ENCODE data around the gene PHKA1.
"Not testable (repeated sequence)": the region's sequence is repeated elsewhere in the genome, so short reads cannot be mapped to it uniquely, and the experiment has no call there.

PHKA1 gene

DNA sequence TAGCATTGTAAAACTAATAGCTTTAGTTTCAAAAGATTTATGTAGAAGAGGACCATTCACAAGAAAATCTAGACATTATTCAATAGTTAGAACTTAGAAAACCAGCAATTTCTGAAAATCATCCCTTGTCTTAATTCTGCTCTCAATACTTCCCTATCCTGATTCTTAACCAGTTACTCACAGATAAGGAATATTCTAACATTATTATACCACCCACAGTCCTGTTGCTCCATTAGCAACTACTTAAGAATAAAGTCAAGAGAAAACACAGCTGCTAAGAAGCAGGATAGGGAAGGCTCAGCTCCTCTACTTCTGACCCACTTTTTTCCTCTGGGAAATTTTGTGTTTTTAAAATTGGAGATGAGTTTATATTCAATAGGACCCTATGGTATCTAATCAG, 47.7 kb downstream of the PHKA1 start:
- no peak for DNase-seq (ENCODE audit: low read depth)

DNA sequence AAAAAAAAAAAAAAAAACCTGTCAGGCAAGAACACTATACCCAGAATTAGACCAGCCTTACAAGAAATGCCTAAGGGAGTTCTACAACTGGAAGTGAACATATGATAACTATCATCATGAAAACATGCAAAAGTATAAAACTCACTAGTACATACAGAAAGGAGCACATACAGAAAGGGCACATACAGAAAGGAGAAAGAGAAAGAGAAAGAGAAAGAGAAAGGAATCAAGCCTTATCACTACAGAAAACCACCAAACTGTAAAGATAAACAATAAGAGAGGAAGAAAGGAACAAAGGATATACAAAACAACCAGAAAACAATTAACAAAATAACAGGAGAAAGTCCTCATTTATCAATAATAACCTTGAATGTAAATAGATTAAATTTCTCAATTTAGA, 50.4 kb downstream of the PHKA1 start:
- DNase-seq (ENCODE audit: low read depth): no peak

DNA sequence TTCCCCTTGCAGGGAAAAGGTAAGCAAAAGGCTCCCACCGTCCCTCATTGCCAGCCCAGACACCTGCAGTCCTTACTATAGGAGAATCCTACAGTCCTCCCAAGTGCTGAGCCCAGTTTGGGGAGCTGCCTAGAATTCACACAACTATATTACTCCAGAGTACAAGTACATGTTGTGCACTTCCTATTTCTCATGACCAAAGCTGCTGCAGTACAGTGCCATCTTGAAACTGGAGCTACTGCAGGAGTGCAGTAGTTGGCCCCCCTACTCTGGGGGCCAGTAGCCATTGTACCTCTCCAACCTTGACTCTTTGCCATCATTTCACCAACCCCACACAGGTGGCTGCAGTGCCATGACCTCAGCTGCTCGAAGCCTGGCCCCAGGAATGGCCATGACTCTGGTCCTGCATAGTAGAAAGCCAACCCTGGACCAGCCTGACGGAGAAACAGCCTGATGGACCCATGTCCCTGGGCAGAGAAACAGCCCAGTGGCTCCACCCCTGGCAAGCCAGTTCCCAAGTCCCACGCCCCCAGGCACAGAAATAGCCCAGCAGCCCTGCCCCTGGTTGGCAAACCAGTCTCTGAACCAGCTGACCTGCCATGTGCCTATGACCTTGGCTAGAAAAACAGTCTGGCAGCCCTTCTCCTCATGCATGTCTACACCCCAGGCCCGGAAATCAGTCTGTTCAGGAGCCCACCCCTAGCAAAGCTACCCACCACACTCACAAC, 51.9 kb downstream of the PHKA1 start:
- DNase-seq (ENCODE audit: low read depth): no peak

DNA sequence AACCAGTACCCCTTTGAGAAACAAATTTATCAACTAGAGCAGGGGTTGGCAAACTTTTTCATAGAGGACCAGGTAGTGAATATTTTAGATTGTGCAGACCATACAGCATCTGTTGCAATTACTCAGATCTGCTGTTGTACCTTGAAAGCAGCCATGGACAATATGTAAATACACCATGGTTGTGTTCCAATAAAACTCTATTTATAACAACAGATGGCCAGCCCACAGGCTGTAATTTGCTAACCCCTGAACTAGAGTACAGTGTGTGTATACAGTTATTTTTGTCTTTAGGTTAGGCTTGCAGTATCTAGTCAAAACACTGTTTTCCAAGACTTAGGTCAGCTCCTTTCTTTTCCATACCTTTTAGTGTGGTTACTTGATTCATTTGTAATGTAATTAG, 54.4 kb downstream of the PHKA1 start:
- no peak for DNase-seq (ENCODE audit: low read depth)

DNA sequence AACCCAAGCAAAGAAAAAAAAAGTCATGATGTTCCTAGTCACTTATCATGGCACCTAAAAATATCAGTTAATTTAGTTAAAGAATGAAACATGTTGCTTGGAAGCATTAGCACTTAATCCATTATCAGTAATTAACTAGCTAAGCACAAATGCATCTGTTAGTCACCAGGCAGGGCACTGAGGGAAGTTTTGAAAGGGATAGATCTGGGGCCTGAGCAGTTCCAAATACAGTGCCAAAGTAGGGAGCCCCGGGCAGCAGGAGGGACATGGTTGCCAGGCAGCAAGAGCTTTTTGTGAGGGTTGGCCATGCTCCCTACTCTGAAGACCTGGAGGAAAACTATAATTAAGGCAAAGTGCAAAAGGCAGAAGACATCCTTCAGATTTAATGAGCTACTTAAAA, 62.0 kb downstream of the PHKA1 start:
- DNase-seq (ENCODE audit: low read depth): no peak

DNA sequence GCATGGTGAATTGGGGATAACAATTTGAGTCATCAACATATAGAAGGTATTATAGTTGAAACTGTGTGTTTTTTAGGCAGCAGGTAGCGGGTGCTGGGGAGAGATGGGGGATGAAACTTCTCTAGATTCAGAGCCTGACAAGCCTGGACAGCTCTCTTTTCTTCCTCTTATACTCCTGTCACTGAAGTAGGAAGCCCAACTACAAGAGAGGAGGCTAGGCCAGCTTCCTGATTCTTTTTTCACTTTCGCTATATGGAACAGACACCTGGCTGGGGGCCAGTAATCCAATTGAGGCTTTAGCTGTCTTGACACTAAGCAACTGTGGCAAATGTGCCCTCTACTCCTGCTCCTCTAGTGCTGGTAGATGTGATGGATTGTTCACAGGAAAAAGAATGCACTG, 69.2 kb downstream of the PHKA1 start:
- no peak for DNase-seq (ENCODE audit: low read depth)

DNA sequence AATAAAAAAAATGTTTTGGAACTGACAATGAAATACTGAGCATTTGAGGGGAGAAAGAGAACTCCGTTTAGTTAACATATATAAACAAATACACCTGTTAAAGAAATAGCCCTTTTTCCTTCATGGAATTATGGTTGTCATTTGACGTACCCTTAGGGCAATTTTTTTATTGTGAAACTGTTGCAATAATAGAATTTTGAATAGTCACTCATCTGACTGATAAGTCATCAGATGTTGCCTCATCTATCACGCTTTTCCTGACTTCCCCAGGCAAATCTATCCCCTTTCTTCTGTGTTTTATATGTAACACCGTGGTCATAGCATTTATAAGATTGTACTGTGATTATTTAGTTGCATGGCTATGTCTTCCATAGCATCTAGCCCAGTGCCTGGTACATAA, 72.5 kb downstream of the PHKA1 start:
- DNase-seq (ENCODE audit: low read depth): no peak

DNA sequence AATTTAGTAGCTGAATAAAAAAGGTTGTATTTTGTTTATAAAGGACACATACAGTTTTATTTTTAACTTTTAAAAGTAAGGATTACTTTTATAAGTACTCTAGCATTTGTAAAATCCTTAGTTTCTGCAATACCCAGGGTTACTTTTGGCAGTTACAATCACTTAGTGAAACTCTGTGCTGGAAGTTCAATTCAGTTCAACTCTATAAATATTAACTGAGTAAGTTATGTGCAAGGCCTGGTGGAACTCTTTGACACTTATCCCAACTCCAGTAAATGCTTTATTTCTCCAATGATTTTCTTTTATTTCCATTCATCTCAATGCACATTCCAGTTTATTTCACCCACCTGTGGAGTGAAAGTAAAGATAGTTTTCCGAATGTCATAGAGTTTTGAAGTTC, 78.2 kb downstream of the PHKA1 start:
- DNase-seq (ENCODE audit: low read depth): no peak

DNA sequence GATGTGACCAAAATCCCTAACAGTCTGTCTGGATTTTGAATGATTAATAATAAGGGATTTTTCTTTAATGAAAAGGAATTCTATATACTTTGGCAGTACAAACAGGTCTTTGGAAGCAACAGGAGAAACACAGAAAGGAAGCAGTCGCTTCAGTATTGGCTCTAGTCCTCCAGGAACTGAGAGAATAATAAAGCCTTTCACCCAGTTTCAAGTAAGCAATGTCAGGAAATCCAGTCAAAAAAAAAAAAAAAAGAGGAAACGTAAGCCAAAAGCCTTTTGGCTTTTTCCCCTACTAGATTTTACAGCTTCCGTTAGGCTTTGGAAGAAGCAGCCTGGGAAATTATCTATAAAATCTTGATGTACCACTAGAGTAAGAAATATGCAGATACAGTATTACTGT, 79.8 kb downstream of the PHKA1 start:
- DNase-seq (ENCODE audit: low read depth): no peak

DNA sequence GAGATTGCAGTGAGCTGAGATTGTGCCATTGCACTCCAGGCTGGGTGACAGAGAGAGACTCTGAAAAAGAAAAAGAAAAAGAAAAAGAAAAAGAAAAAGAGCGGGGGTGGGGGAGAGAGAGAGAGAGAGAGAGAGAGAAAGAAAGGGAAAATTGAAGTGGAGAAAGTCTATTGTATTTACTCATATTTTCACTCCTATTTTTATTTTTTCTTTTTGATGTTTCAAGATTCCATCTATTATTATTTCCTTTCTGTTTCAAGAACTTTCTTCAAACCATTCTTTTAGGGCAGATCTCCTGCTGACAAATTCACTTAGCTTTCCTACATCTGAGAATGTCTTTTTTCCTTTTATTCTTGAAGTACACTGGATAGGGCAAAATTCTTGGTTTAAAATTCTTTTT, 83.9 kb downstream of the PHKA1 start:
- no peak for DNase-seq (ENCODE audit: low read depth)

DNA sequence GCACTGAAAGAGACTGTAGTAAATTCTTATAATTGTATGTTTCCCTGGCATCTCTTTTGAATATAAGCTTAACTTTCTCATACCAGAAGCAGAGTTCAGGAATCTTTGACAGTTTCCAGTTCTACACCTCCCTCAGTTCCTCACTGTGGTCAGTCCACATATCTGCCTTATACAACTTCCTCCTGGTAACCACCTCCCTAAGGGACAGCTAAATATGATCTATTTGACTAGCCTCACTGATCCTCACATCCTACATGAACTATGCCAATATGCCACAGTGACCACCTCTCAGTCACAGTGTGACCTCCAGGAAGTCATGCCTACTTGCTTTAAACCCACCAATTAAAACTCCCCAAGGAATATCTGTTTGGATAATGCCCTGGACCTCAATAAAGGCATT, 89.9 kb downstream of the PHKA1 start:
- DNase-seq (ENCODE audit: low read depth): no peak

DNA sequence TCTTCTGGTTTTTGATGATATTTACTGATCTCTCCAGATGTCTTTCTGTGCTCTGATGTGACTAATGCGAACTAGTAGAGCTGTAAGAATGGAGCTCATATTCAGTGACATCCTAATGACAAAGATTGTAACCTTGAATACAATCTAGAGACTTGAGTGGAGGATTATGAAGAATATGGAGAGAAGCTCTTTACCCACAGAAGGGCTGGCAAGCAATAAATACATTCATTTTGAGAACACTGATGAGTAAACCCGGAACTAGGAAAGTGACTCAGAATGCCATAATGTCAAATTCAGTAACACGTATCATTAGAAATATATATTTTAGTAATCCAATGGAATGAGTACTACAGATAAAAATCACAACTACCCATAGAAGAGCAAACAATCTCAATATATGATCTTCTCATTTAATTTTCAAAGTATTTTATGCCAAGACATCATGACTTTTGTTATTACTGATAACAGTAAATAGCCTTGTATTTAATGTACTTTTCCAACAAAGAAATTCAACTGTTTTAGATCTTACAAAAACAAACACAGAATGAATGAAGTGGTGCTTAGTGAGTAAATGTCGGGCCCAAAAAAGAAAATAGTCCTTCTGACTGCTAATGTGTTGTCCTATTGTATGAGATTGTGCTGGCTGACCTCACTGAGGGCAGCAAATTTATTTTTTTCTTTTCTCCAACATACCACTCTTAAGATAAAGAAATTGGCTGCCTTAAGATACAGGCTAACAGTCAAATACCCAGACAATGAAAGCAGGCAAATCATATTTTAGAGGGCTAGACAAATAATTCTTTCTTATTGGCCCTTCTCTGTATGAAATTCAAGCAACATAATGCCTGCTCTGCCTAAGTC, 92.3 kb downstream of the PHKA1 start:
- DNase-seq (ENCODE audit: low read depth): no peak

DNA sequence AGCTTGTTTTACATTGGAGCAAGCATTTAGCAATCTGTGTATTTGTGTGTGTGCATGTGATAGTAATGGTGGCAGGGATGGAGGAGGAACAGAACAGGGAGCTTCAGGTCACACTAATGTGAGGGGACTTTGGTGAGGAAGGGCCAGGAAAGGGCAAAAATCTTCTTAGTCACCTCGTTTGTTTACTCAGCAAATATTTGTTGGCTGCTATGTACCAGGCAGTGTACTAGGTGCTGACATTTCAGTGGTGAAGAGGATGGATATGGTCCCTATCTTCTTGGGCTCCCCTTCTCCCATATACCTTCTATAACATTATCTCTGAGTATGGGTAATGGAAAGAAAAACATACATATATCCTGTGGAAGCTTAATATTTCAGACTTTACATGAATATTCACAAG, 92.9 kb downstream of the PHKA1 start:
- no peak for DNase-seq (ENCODE audit: low read depth)

DNA sequence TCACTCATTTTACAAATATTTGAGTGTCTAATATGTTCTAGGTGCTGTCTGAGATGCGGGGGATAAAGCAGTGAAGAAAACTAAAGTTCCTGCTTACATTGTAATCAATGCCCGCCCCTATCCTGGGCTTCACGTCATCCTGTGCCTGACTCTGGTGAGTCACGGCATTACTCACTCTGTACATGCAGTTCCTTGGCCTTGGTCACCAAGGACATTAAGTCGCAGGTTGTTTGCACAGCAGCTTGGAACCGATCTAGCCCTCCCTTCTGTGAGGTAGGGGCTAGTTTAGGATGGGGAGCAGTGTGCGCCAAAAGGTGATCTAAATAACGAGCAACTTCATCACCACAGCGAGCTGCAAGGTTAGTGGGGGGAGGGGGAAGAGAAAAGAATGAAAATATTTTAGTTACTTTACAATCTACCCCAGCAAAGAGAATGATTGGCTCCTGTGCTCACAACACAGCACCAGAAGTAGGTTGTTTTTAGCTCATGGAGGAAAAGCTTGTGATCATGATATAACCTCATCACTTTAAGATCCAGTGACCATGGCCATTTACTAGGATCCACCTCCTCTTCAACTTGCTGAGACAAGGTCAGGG, 93.5 kb downstream of the PHKA1 start:
- DNase-seq (ENCODE audit: low read depth): peak; percentile 2

DNA sequence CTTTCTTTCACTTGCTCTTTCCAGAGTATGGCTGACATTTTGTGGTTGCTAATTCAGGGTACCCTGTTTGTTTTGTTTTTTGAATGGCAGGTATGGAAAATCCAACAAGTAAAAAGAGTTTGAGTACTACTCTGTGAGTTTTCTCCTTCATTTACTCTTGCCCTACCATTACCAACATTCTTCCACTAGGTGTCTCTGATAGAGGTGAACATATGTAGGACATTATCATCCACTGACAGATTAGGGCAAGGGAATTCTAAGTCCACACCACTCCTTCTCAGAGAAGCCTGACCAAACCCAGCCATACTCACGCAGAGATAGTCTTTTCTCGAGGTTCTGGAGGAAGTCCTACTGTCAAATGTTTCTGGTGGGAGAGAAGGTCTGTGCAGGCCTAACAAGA, 104.8 kb downstream of the PHKA1 start:
- no peak for DNase-seq (ENCODE audit: low read depth)

DNA sequence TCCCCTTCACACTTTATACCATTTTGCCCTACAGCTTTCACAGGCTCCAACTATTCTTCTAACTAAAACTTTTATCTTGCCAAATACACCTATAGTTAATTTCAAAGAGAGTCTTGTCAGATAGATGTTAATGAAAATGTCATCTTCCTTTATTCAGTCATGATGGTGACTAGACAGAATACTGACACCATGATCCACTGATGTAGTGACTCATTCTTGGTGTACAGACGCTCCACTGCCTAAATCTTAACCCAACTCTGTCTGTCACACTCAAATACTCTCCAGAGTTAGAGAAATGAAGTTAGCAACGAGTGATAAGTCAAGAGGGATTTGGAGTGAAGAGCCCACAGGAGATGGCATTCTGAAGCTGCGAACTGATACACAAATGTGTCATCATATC, 109.4 kb downstream of the PHKA1 start:
- no peak for DNase-seq (ENCODE audit: low read depth)

DNA sequence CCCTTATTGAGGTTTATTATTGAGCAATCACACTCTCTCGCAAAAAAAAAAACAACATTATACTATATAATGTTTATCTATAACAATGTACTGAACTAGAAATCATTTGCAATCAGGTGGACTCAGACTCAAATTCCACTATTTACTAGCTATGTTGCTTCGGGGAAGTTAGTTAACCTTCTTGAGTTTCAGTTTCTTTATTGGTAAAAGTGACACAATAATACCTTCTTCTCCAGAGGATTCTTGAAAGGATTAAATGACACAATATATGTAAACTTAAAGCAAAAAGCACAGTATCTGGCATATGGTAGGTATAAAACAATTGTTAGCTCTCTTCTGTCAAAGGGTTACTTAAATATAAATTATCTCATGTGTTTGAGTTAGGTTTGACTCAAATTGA, 110.0 kb downstream of the PHKA1 start:
- no peak for DNase-seq (ENCODE audit: low read depth)

DNA sequence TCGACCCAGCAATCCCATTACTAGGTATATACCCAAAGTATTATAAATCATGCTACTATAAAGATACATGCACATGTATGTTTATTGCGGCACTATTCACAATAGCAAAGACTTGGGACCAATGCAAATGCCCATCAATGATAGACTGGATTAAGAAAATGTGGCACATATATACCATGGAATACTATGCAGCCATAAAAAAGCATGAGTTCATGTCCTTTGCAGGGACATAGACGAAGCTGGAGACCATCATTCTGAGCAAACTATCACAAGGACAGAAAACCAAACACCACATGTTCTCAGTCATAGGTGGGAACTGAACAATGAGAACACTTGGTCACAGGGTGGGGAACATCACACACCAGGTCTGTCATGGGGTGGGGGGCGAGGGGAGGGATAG, 123.1 kb downstream of the PHKA1 start:
- DNase-seq (ENCODE audit: low read depth): not testable (repeated sequence)

DNA sequence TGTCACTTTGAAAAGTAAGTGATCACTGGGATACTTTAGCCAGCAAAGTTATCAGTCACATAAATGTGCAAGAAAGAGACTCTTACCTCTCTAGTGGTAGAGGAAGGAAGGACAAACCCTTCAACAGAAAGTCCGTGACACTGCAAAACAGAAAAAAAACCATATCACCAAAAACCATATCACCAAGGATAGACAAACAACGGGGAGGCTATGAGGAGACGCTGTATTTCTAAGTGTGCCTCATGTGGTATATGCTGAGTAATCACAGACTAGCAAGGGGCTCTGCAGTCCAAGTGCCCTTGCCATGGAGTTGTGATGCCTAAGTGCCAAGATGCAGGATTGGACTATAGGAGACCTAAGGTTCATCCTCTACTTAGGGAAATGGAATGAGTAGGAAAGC, 129.9 kb downstream of the PHKA1 start:
- DNase-seq (ENCODE audit: low read depth): no peak

DNA sequence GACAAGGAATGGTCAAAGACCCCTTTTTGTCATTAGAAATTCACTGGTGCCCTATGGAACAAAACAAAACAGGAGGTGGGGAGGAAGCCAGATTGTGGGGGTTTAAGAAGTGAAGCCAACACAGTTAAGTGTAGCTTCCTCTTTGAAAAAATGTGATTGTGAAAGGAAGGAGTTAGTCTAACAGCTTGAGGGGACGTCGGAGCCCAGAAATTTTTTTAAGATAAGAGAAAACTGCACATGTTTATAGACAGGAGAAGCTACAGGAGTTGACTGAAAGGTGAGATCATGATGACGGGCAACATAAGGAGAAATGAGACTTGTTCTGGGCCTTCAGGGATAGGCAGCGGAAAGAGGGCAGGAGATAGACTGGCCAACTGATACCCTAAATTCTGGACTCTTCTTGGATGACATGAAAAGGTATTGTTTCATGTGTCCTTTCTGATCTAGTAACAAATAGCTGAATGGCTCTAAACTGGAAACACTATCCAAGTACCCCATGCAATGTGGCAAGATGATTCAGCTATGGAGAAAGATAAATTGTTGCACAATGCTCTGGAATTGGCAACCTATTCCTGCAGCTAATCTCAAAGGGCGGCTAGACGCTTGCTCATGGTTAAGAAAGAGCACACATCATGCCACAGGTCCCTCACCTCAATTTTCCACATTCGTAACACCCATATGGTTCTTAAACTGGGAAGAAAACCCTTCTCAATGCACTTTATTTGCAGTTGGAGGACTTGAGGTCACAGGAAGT, 137.8 kb downstream of the PHKA1 start:
- DNase-seq (ENCODE audit: low read depth): no peak

DNA sequence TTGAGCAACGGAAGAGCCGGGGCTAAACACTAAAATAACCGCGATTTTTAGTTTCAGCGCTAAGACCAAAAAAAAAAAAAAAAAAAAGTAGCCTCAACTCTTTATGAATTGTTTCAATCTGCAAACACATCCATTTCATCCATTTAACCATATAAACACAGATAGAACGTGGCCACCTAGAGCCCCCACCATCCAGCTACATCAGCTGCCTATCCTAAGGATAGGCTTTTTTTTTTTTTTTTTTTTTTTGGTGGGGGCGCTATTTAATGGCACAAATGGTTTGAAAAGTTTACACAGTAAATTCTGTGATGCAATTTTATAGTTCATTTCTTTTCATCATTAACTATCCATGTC, 141.0 kb downstream of the PHKA1 start:
- DNase-seq (ENCODE audit: low read depth): no peak

DNA sequence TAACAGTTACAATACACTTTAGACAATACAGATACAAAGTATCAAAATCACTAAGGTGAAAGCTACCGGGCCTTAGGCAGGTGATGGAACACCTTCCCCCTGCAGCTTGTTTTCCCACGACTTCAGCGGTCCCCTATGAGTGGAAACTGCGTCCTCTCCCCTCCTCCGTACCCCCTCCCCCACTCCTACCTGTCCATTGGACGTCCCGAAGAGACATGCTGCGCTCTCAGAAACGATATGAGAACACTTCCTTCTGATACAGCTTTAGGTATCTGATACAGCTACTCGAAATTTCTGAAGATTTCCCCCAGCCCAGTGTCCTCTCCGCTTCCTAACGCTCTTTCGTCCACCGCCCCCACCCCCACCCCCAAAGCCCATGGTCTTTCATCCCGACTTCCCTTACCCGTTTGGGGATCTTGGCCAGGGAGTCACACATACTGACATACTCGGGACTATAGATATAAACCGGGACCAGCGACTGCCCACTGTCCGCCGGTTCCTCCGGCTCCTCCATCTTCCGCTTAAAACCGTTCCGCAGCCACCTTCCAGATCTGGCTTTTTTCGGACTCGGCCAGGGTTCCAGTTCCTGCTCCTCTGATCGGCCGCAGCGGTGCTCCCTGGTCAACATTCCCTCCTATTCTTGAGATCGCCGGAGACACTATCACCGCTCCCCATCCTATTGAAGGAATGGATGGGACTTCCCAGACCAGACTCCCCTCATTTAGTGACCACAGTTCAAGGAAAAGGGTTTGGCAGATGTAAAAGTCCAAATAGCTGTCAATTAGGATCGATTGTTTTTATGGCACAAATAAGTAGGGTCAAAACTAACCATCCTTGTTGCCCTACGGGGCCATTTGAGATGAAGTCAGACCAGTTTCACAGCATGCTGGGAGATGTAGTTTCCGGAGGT, 141.6 kb downstream of the PHKA1 start, which contains the start of gene HDAC8:
Gene HDAC8 (minus strand): TSS at position 596 of the 910 bp plus-strand sequence. CDS start 82 bp downstream, at position 514.
- no peak for DNase-seq (ENCODE audit: low read depth)

Measured in stimulated activated CD8-positive, alpha-beta memory T cell treated with anti-CD3 and anti-CD28 coated beads, Interleukin-7, amount 100 ng/mL, for 24 hours (primary cell).